Thoracic aorta (tissue), 2 donors: ENCODE data around the gene NHSL2. TPM values are rescaled to one million over a fixed set of nuclear protein-coding genes. Genes with fewer than 3 reads are reported as not detected.

ENCODE experiments used
- ATAC-seq: fragments of 150-250 bp; one replicate; pipeline ENCODE4 v1.8.0; 2017; ENCODE audit warnings: low read depth; ENCODE audit not compliant: insufficient number of reproducible peaks, low FRiP score
- DNase-seq: peaks from one replicate; pipeline ENCODE4 v3.0.0-alpha.2; 2020; ENCODE audit warnings: low spot score
- H3K27ac ChIP-seq, 2 donors: fragments of 200-600 bp; sonication (generic); 1 replicate in 1 of 2; 2 replicates in 1 of 2; pipeline ENCODE4 v1.5.1; 2016; ENCODE audit warnings: mild to moderate bottlenecking in 2 of 2, moderate library complexity in 2 of 2
- H3K27me3 ChIP-seq: fragments of 200-600 bp; sonication (generic); replicated peaks from 2 replicates; pipeline ENCODE4 v1.6.0; 2016; ENCODE audit warnings: mild to moderate bottlenecking; ENCODE audit not compliant: insufficient read depth
- H3K36me3 ChIP-seq: fragments of 200-600 bp; sonication (generic); one replicate; pipeline ENCODE4 v1.5.1; 2016
- H3K4me1 ChIP-seq, 2 donors: fragments of 200-600 bp; sonication (generic); 1 replicate in 1 of 2; 2 replicates in 1 of 2; pipeline versions ENCODE4 v1.5.1 to v1.6.0; 2016; ENCODE audit warnings: low read depth in 2 of 2, mild to moderate bottlenecking in 1 of 2; ENCODE audit not compliant: control insufficient read depth in 1 of 2
- H3K4me3 ChIP-seq: fragments of 200-600 bp; sonication (generic); 2 replicates; pipeline ENCODE4 v1.5.1; 2016; ENCODE audit warnings: mild to moderate bottlenecking
- H3K9me3 ChIP-seq: fragments of 200-600 bp; sonication (generic); 2 replicates; pipeline ENCODE4 v1.5.1; 2016
- CTCF ChIP-seq: fragments of 200-600 bp; sonication (generic); IDR thresholded peaks from one replicate; pipeline ENCODE4 v1.5.1; 2019; ENCODE audit warnings: antibody characterized with exemption
- total RNA-seq, 2 donors: library from RNA; depleted of rRNA; stranded (reverse); fragments of >200 nt; gene quantifications; one replicate each; pipeline versions ENCODE4 v1.1.0 to v1.2.3, GENCODE V29; 2016

Gene NHSL2
- total RNA-seq, 2 donors from 2014 or later: 15.0 to 16.5 TPM

- H3K27me3 ChIP-seq: no peaks in the 10 kb centered on the region
- no peak for DNase-seq
- H3K36me3 ChIP-seq: no peaks in the 10 kb centered on the region
- no peak overlapping the region for H3K4me3 ChIP-seq
- no peaks in the 10 kb centered on the region for H3K9me3 ChIP-seq
- ATAC-seq: no peak
- no peak overlapping the region for H3K27ac ChIP-seq
- peaks cover 0 to 11% of the 10 kb centered on the region in 2 donors for H3K4me1 ChIP-seq
- no peak for TF ChIP-seq CTCF
Measured at GRCh38 chrX:72081605-72082320, 171.1 kb downstream of the NHSL2 start.

GRCh38 chrX:72083291-72083690 is 172.6 kb downstream of the NHSL2 start:
- DNase-seq (no peak), ATAC-seq (no peak)
- Histone ChIP-seq H3K27me3 (no peaks in the 10 kb centered on the region), H3K36me3 (no peaks in the 10 kb centered on the region), H3K4me3 (no peak overlapping the region), H3K4me1 (peaks cover 0 to 11% of the 10 kb centered on the region in 2 donors), H3K27ac (no peak overlapping the region), H3K9me3 (no peaks in the 10 kb centered on the region)
- TF ChIP-seq CTCF: no peak

GRCh38 chrX:72084114-72084513 is 173.5 kb downstream of the NHSL2 start:
- H3K27ac ChIP-seq: no peak overlapping the region
- ATAC-seq: no peak
- no peak overlapping the region for H3K4me3 ChIP-seq
- TF ChIP-seq CTCF: no peak
- H3K9me3 ChIP-seq: no peaks in the 10 kb centered on the region
- no peaks in the 10 kb centered on the region for H3K36me3 ChIP-seq
- no peaks in the 10 kb centered on the region for H3K27me3 ChIP-seq
- DNase-seq: no peak
- H3K4me1 ChIP-seq: peaks cover 0 to 11% of the 10 kb centered on the region in 2 donors

GRCh38 chrX:72086995-72087394 is 176.3 kb downstream of the NHSL2 start:
- Histone ChIP-seq H3K27me3 (no peaks in the 10 kb centered on the region), H3K36me3 (no peaks in the 10 kb centered on the region), H3K4me3 (no peak overlapping the region), H3K4me1 (peaks cover 0 to under 1% of the 10 kb centered on the region in 2 donors), H3K27ac (no peak overlapping the region), H3K9me3 (no peaks in the 10 kb centered on the region)
- DNase-seq (no peak), ATAC-seq (no peak)
- TF ChIP-seq CTCF: no peak

- no peaks in the 10 kb centered on the region for H3K36me3 ChIP-seq
- no peak for DNase-seq
- H3K9me3 ChIP-seq: no peaks in the 10 kb centered on the region
- no peak for ATAC-seq
- no peaks in the 10 kb centered on the region for H3K27me3 ChIP-seq
- H3K27ac ChIP-seq: no peak overlapping the region
- no peak for TF ChIP-seq CTCF
- H3K4me3 ChIP-seq: no peak overlapping the region
- H3K4me1 ChIP-seq: no peaks in the 10 kb centered on the region
Measured at GRCh38 chrX:72088761-72089160, 178.1 kb downstream of the NHSL2 start.
